ENCODE measurements around the gene SLC11A1. TPM values are rescaled to one million over a fixed set of nuclear protein-coding genes. Genes with fewer than 3 reads are reported as not detected.
A peak's percentile ranks its signal among the peaks of the same experiment; 100 is the strongest.

SLC11A1 gene
- total and polyA plus RNA-seq, 2 donors (not counting 1 experiment from before 2014, with no cell fraction given), result 0.03 to 0.17 TPM

DNA sequence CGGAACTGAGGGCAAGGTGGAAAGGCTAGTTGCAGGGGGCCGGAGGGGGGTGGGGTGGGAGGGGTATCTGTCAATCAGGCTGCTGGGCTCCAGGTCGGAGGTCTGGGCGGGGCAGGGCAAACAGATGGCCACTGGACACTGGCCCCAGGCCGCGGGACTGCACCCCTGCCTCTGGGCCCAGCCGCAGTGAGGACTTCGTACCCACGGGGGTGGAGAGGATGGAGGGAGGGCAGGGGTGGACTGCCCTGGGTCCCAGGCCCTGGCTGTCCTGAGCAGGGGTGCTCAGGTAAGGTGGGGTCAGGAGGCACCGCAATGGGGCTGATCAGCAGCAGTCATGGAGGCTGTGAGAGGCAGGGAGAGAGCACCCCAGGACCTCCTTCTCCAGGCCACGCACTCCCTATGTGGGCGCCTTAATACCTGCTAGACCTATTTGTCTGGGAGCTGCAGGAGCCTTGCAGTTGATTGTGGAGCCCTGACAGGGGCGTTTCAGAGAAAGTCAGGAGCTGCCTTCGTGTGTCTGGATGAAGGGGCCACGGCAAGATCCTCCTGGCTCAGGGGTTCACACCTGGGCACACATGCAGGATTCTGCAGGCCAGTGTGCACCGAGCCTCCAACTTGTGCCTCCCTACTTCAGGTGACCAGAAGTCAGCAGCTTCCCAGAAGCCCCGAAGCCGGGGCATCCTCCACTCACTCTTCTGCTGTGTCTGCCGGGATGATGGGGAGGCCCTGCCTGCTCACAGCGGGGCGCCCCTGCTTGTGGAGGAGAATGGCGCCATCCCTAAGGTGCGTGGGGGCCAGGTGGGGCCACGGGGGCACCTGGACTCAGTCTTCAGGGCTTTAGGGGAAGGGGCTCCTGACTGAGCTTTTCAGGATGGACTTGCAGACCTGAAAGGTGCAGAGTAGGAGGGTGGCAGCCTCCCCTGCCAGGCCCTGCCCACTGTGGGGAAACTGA lies 19.1 kb downstream of the SLC11A1 start:
- Histone ChIP-seq H4K20me1 (ENCODE audit: control insufficient read depth, extremely low read depth, insufficient read depth, low read length) (no peaks in the 10 kb centered on the region), H3K4me1 (ENCODE audit: control insufficient read depth, extremely low read depth, insufficient read depth, low read length) (peaks cover 31% of the 10 kb centered on the region), H3K4me2 (ENCODE audit: extremely low read depth, insufficient read depth, low read length) (peak overlapping the region; percentile 85), H3K4me3 (replicated peaks in 1 of 4; ENCODE audit: control extremely low read depth in 1 of 4, insufficient read depth in 1 of 4, low read depth in 3 of 4, low read length in 4 of 4) (peak overlapping the region; percentile 65 to 96 (median 78)), H2AFZ (ENCODE audit: low read length) (no peak overlapping the region), H3K27me3 (ENCODE audit: control insufficient read depth, insufficient read depth, low read length) (no peaks in the 10 kb centered on the region), H3K9ac (ENCODE audit: insufficient read depth, low read length) (peak overlapping the region; percentile 41), H3K9me3 (ENCODE audit: control insufficient read depth, insufficient read depth, low read depth, low read length) (no peaks in the 10 kb centered on the region), H3K79me2 (ENCODE audit: control insufficient read depth, insufficient read depth, low read length) (peaks cover 29% of the 10 kb centered on the region), H3K27ac (ENCODE audit: insufficient read depth, low read length) (peak overlapping the region; percentile 71), H3K36me3 (ENCODE audit: control insufficient read depth, insufficient read depth, low read length) (peaks cover 19% of the 10 kb centered on the region)
- no peak for TF ChIP-seq EZH2 (IDR thresholded peaks at IDR 0.05; ENCODE audit: low read length, missing control alignments)
- TF ChIP-seq, protein P1, sequence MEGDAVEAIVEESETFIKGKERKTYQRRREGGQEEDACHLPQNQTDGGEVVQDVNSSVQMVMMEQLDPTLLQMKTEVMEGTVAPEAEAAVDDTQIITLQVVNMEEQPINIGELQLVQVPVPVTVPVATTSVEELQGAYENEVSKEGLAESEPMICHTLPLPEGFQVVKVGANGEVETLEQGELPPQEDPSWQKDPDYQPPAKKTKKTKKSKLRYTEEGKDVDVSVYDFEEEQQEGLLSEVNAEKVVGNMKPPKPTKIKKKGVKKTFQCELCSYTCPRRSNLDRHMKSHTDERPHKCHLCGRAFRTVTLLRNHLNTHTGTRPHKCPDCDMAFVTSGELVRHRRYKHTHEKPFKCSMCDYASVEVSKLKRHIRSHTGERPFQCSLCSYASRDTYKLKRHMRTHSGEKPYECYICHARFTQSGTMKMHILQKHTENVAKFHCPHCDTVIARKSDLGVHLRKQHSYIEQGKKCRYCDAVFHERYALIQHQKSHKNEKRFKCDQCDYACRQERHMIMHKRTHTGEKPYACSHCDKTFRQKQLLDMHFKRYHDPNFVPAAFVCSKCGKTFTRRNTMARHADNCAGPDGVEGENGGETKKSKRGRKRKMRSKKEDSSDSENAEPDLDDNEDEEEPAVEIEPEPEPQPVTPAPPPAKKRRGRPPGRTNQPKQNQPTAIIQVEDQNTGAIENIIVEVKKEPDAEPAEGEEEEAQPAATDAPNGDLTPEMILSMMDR (conservative IDR thresholded peaks at IDR 0.05 in 1 of 2, IDR thresholded peaks at IDR 0.05 in 1 of 2; ENCODE audit: low read depth in 1 of 2, low read length in 2 of 2), result no peak
- DNase-seq (ENCODE audit: low read depth in 2 of 2), result no peak

DNA sequence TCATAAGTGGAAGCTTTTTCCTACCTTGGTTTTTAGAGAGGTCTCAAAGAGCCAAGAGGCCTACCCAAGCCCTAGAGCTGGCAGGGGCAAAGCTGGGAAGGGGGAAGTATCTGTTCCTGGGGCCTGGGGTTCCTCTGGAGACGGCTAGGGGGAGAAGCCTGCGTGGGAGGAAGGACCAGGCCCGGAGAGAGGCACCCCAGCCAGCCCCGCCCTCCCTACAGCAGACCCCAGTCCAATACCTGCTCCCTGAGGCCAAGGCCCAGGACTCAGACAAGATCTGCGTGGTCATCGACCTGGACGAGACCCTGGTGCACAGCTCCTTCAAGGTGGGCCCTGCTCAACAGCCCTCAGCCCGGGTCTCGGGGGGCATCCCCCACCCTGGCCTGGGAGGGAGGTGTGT lies 19.8 kb downstream of the SLC11A1 start:
- Histone ChIP-seq H4K20me1 (ENCODE audit: control insufficient read depth, extremely low read depth, insufficient read depth, low read length) (no peaks in the 10 kb centered on the region), H2AFZ (ENCODE audit: low read length) (no peak overlapping the region), H3K4me3 (replicated peaks in 1 of 4; ENCODE audit: control extremely low read depth in 1 of 4, insufficient read depth in 1 of 4, low read depth in 3 of 4, low read length in 4 of 4) (peak overlapping the region in 2 of 4 experiments; percentile 65 to 96), H3K79me2 (ENCODE audit: control insufficient read depth, insufficient read depth, low read length) (peaks cover 29% of the 10 kb centered on the region), H3K36me3 (ENCODE audit: control insufficient read depth, insufficient read depth, low read length) (peaks cover 19% of the 10 kb centered on the region), H3K9me3 (ENCODE audit: control insufficient read depth, insufficient read depth, low read depth, low read length) (no peaks in the 10 kb centered on the region), H3K27me3 (ENCODE audit: control insufficient read depth, insufficient read depth, low read length) (no peaks in the 10 kb centered on the region), H3K4me1 (ENCODE audit: control insufficient read depth, extremely low read depth, insufficient read depth, low read length) (peaks cover 32% of the 10 kb centered on the region), H3K9ac (ENCODE audit: insufficient read depth, low read length) (no peak overlapping the region), H3K4me2 (ENCODE audit: extremely low read depth, insufficient read depth, low read length) (peak overlapping the region; percentile 85), H3K27ac (ENCODE audit: insufficient read depth, low read length) (no peak overlapping the region)
- DNase-seq (ENCODE audit: low read depth in 2 of 2), result no peak
- TF ChIP-seq, protein P1 (conservative IDR thresholded peaks at IDR 0.05 in 1 of 2, IDR thresholded peaks at IDR 0.05 in 1 of 2; ENCODE audit: low read depth in 1 of 2, low read length in 2 of 2), result no peak
- TF ChIP-seq EZH2 (IDR thresholded peaks at IDR 0.05; ENCODE audit: low read length, missing control alignments), result no peak

DNA sequence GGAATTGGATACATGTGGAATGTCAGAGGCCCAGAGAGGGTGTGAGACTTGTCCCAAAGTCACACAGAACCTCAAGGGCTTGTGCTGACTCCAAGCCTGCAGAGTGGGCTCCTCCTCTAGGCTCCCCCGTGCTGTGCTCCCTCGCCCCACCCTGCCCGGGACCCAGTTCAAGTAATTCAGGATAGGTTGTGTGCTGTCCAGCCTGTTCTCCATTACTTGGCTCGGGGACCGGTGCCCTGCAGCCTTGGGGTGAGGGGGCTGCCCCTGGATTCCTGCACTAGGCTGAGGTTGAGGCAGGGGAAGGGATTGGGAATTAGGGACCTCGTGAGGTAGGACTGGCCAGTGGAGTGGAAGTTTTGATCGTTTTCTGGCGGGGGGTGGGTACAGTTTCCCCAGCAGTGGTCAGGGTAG lies 20.4 kb downstream of the SLC11A1 start:
- no peak overlapping the region for H2AFZ ChIP-seq (ENCODE audit: low read length)
- DNase-seq (ENCODE audit: low read depth in 2 of 2), result no peak
- peaks cover 29% of the 10 kb centered on the region for H3K79me2 ChIP-seq (ENCODE audit: control insufficient read depth, insufficient read depth, low read length)
- no peak overlapping the region for H3K4me3 ChIP-seq (replicated peaks in 1 of 4; ENCODE audit: control extremely low read depth in 1 of 4, insufficient read depth in 1 of 4, low read depth in 3 of 4, low read length in 4 of 4)
- no peak overlapping the region for H3K9ac ChIP-seq (ENCODE audit: insufficient read depth, low read length)
- no peak for TF ChIP-seq EZH2 (IDR thresholded peaks at IDR 0.05; ENCODE audit: low read length, missing control alignments)
- TF ChIP-seq, protein P1 (conservative IDR thresholded peaks at IDR 0.05 in 1 of 2, IDR thresholded peaks at IDR 0.05 in 1 of 2; ENCODE audit: low read depth in 1 of 2, low read length in 2 of 2), result no peak
- no peaks in the 10 kb centered on the region for H3K27me3 ChIP-seq (ENCODE audit: control insufficient read depth, insufficient read depth, low read length)
- no peaks in the 10 kb centered on the region for H4K20me1 ChIP-seq (ENCODE audit: control insufficient read depth, extremely low read depth, insufficient read depth, low read length)
- H3K9me3 ChIP-seq (ENCODE audit: control insufficient read depth, insufficient read depth, low read depth, low read length), result no peaks in the 10 kb centered on the region
- peaks cover 31% of the 10 kb centered on the region for H3K4me1 ChIP-seq (ENCODE audit: control insufficient read depth, extremely low read depth, insufficient read depth, low read length)
- peak overlapping the region; percentile 2 for H3K4me2 ChIP-seq (ENCODE audit: extremely low read depth, insufficient read depth, low read length)
- no peak overlapping the region for H3K27ac ChIP-seq (ENCODE audit: insufficient read depth, low read length)
- peaks cover 19% of the 10 kb centered on the region for H3K36me3 ChIP-seq (ENCODE audit: control insufficient read depth, insufficient read depth, low read length)
